K562 (cell line): ENCODE measurements around the gene TRIM31. TPM values are rescaled to one million over a fixed set of nuclear protein-coding genes. Genes with fewer than 3 reads are reported as not detected.

ENCODE experiments used
- ATAC-seq: fragments of 200-7000 bp; cut with Tn5 transposase; 3 replicates; pipeline ENCODE4 v1.9.1; 2020; ENCODE audit warnings: moderate library complexity
- BruUV-seq: library from RNA; stranded (reverse); fragments of 400-500 nt; replicated peaks from 2 replicates; lab custom pipeline; 2021; lab: Mats Ljungman, UMichigan
- CTCF ChIA-PET: fragments of 300-600 bp; formaldehyde crosslinking; extraction: SDS; loops from one replicate; lab custom pipeline; 2021; ENCODE audit warnings: low intra/inter-chr PET ratio; lab: Yijun Ruan, JAX
- POLR2A ChIA-PET: fragments of 300-600, 350-650 bp; sonication (Branson Sonifier 250); formaldehyde crosslinking; extraction: SDS; loops from one replicate; lab custom pipeline; 2021; ENCODE audit warnings: antibody characterized with exemption, inconsistent platforms; lab: Yijun Ruan, JAX
- DNase-seq, 4 experiments: peaks; one replicate each; pipeline versions ENCODE4 v3.0.0 to v3.0.0-alpha.2; 2011 to 2018; ENCODE audit warnings: low spot score in 3 of 4, mixed read lengths in 3 of 4; ENCODE audit errors: extremely low read depth in 1 of 4
- FAIRE-seq: peaks from 2 replicates; lab custom pipeline; 2011; peaks lifted over from hg19 to GRCh38; lab: Jason Lieb, UNC
- H2AFZ ChIP-seq: 2 replicates; pipeline ENCODE4 v1.6.0; 2011; ENCODE audit warnings: low read depth, low read length, control low read depth, inconsistent platforms
- H3K27ac ChIP-seq: fragments of 200-600 bp; 3 replicates; pipeline ENCODE4 v1.8.0; 2011; ENCODE audit warnings: low read depth, mild to moderate bottlenecking, control low read depth, inconsistent platforms, low read length, moderate library complexity, mixed read lengths; ENCODE audit errors: extremely low read depth
- H3K27me3 ChIP-seq, 2 experiments: fragments of 300-600 bp in 1 of 2; 2 replicates in 1 of 2; 3 replicates in 1 of 2; pipeline versions ENCODE4 v1.6.0 to v1.8.0; 2011; ENCODE audit warnings: inconsistent platforms in 2 of 2, low read length in 2 of 2, mild to moderate bottlenecking in 1 of 2, mixed read lengths in 1 of 2, moderate library complexity in 1 of 2; ENCODE audit not compliant: control insufficient read depth in 2 of 2, insufficient read depth in 2 of 2
- H3K36me3 ChIP-seq: fragments of 300-600 bp; 3 replicates; pipeline ENCODE4 v1.8.0; 2011; ENCODE audit warnings: mild to moderate bottlenecking, low read length, inconsistent platforms; ENCODE audit not compliant: control insufficient read depth, insufficient read depth
- H3K4me1 ChIP-seq, 2 experiments: fragments of 200-600 bp in 1 of 2; replicated peaks in 1 of 2; 2 replicates in 1 of 2; 3 replicates in 1 of 2; pipeline versions ENCODE4 v1.5.1 to v1.8.0; 2011; ENCODE audit warnings: inconsistent platforms in 2 of 2, low read length in 2 of 2, mild to moderate bottlenecking in 1 of 2, mixed read lengths in 1 of 2, moderate library complexity in 1 of 2; ENCODE audit not compliant: control insufficient read depth in 2 of 2, insufficient read depth in 2 of 2
- H3K4me2 ChIP-seq: 2 replicates; pipeline ENCODE4 v1.6.1; 2011; ENCODE audit warnings: low read length, control low read depth, inconsistent platforms, mixed read lengths; ENCODE audit not compliant: insufficient read depth
- H3K4me3 ChIP-seq: fragments of 200-600 bp; sonication (generic), shearing (Covaris generic); 2 replicates; pipeline ENCODE4 v1.5.1; 2016; ENCODE audit warnings: control low read depth, inconsistent platforms
- H3K79me2 ChIP-seq: fragments of 200-600 bp; 3 replicates; pipeline ENCODE4 v1.8.0; 2011; ENCODE audit warnings: low read length, inconsistent platforms; ENCODE audit not compliant: control insufficient read depth, insufficient read depth
- H3K9ac ChIP-seq, 2 experiments: 2 replicates each; pipeline versions ENCODE4 v1.6.0 to v1.6.1; 2011; ENCODE audit warnings: low read depth in 2 of 2, low read length in 2 of 2, control low read depth in 1 of 2, inconsistent platforms in 1 of 2, mild to moderate bottlenecking in 1 of 2, mixed read lengths in 1 of 2; ENCODE audit not compliant: insufficient read depth in 1 of 2
- H3K9me1 ChIP-seq: one replicate; pipeline ENCODE4 v1.6.0; 2011; ENCODE audit warnings: inconsistent platforms, mild to moderate bottlenecking, low read length, moderate library complexity; ENCODE audit not compliant: control insufficient read depth, insufficient read depth
- H3K9me3 ChIP-seq: replicated peaks from 2 replicates; pipeline ENCODE4 v1.5.1; 2011; ENCODE audit warnings: low read depth, low read length, inconsistent platforms; ENCODE audit not compliant: control insufficient read depth, insufficient read depth
- H4K20me1 ChIP-seq: replicated peaks from 2 replicates; pipeline ENCODE4 v1.6.1; 2011; ENCODE audit warnings: low read length, inconsistent platforms, mixed read lengths; ENCODE audit not compliant: control insufficient read depth, insufficient read depth
- BRCA1 ChIP-seq, 2 experiments: fragments of 450-650 bp in 1 of 2; sonication (generic) in 1 of 2; formaldehyde crosslinking in 1 of 2; IDR thresholded peaks; 2 replicates each; pipeline versions ENCODE4 v1.5.0 to v1.6.1; 2017 to 2020; ENCODE audit warnings: mild to moderate bottlenecking in 1 of 2, missing genetic modification reagents in 1 of 2
- CBX1 ChIP-seq: sonication (generic); IDR thresholded peaks from 2 replicates; pipeline ENCODE4 v1.6.1; 2016; ENCODE audit warnings: antibody characterized with exemption, low read depth, mild to moderate bottlenecking
- CHCHD3 ChIP-seq: fragments of 250-450 bp; sonication (Bioruptor Pico); IDR thresholded peaks from 2 replicates; pipeline ENCODE4 v2.1.2; 2022; ENCODE audit warnings: mild to moderate bottlenecking
- CREB1 ChIP-seq, 2 experiments: sonication (generic) in 1 of 2; formaldehyde crosslinking in 1 of 2; IDR thresholded peaks; 2 replicates each; pipeline versions ENCODE4 v1.6.1 to v1.8.0; 2012 to 2022; ENCODE audit warnings: inconsistent platforms in 1 of 2, mild to moderate bottlenecking in 1 of 2, missing genetic modification reagents in 1 of 2, moderate library complexity in 1 of 2
- DNMT1 ChIP-seq: fragments of 450-650 bp; IDR thresholded peaks from 2 replicates; pipeline ENCODE4 v1.6.1; 2016; ENCODE audit warnings: antibody characterized with exemption, mild to moderate bottlenecking
- ETV1 ChIP-seq: fragments of 450-650 bp; conservative IDR thresholded peaks from 2 replicates; pipeline ENCODE4 v1.6.1; 2016; ENCODE audit warnings: missing genetic modification characterization, control low read depth, low read depth, missing compliant biosample characterization
- FOXM1 ChIP-seq, 2 experiments: fragments of 450-650 bp in 1 of 2; sonication (generic) in 1 of 2; formaldehyde crosslinking in 1 of 2; IDR thresholded peaks; 2 replicates each; pipeline versions ENCODE4 v1.6.1 to v1.9.0; 2017 to 2022; ENCODE audit warnings: low read depth in 2 of 2, mild to moderate bottlenecking in 2 of 2, missing genetic modification reagents in 1 of 2, moderate library complexity in 1 of 2
- HOXB6 ChIP-seq: fragments of 250-450 bp; sonication (Bioruptor Pico); IDR thresholded peaks from 2 replicates; pipeline ENCODE4 v1.5.1; 2022; ENCODE audit warnings: mild to moderate bottlenecking, borderline replicate concordance
- MCM2 ChIP-seq: fragments of 450-650 bp; IDR thresholded peaks from 2 replicates; pipeline ENCODE4 v1.6.1; 2017; ENCODE audit warnings: low read depth, mild to moderate bottlenecking
- MCM7 ChIP-seq, 2 experiments: fragments of 450-650 bp; IDR thresholded peaks; 2 replicates each; pipeline ENCODE4 v1.6.1; 2016 to 2018
- NELFE ChIP-seq: IDR thresholded peaks from 2 replicates; pipeline ENCODE4 v1.6.1; 2011; ENCODE audit warnings: mild to moderate bottlenecking; ENCODE audit not compliant: insufficient read depth, insufficient read length
- RBM22 ChIP-seq: fragments of 200-400 bp; formaldehyde crosslinking; IDR thresholded peaks from 2 replicates; pipeline ENCODE4 v1.6.1; 2018; ENCODE audit warnings: low read length, low read depth; ENCODE audit not compliant: poor library complexity, severe bottlenecking
- SMAD2 ChIP-seq: fragments of 150-350 bp; IDR thresholded peaks from 2 replicates; pipeline ENCODE4 v1.6.1; 2014; ENCODE audit warnings: low read depth, mild to moderate bottlenecking, low read length
- SRF ChIP-seq, 2 experiments: fragments of 250-450, 450-650 bp in 1 of 2; sonication (Bioruptor Pico) in 1 of 2; sonication (generic) in 1 of 2; formaldehyde crosslinking; IDR thresholded peaks; 2 replicates each; pipeline versions ENCODE4 v1.5.0 to v1.5.1; 2020 to 2022; ENCODE audit warnings: mild to moderate bottlenecking in 1 of 2, missing genetic modification reagents in 1 of 2
- TEAD2 ChIP-seq: fragments of 450-650 bp; IDR thresholded peaks from 2 replicates; pipeline ENCODE4 v1.6.1; 2016; ENCODE audit warnings: missing genetic modification characterization, control low read depth, missing compliant biosample characterization
- ZNF408 ChIP-seq: fragments of 250-450 bp; sonication (Bioruptor Pico); IDR thresholded peaks from 2 replicates; pipeline ENCODE4 v1.4.0; 2020; ENCODE audit warnings: low read depth, mild to moderate bottlenecking, moderate library complexity
- ZNF589 ChIP-seq: fragments of 200-800 bp; sonication (Bioruptor generic); IDR thresholded peaks from 2 replicates; pipeline ENCODE4 v1.6.1; 2016; ENCODE audit warnings: low read depth, missing genetic modification characterization, missing compliant biosample characterization
- ZNF780A ChIP-seq: fragments of 250-450 bp; sonication (Bioruptor Pico); IDR thresholded peaks from 2 replicates; pipeline ENCODE4 v1.5.0; 2021; ENCODE audit warnings: mild to moderate bottlenecking
- WGBS: fragments of 100-300 bp; shearing (Covaris generic); methylation state at CpG from one replicate; pipeline ENCODE4 v1.1.6; 2016; ENCODE audit warnings: low coverage, mixed read lengths; ENCODE audit not compliant: insufficient coverage; ENCODE audit errors: missing lambda C conversion rate; 5-methylcytosine and 5-hydroxymethylcytosine counted together
- in situ Hi-C: fragments of 300-500 bp; cut with MboI; formaldehyde crosslinking; loops from 4 replicates; pipeline ENCODE4 v1.15.0; 2018; ENCODE audit warnings: inconsistent platforms, mixed read lengths
- intact Hi-C: fragments of 100-400 bp; cut with micrococcal nuclease; formaldehyde crosslinking; loops from 2 replicates; pipeline ENCODE4 v1.14.2; 2022
- polyA plus RNA-seq, 8 experiments: library from polyadenylated mRNA; depleted of rRNA in 4 of 8; stranded (reverse) in 5 of 8; unstranded in 3 of 8; fragments of >200 nt; fragmentation: Nextera tagmentation in 2 of 8; fragmentation: Illumina TruSeq in 1 of 8; extraction: Ambion mirVana in 2 of 8; extraction: Trizol in 1 of 8; gene quantifications; 2 replicates each; pipeline versions ENCODE4 v1.2.1 to v1.2.3, GENCODE V29; 2011 to 2014; ENCODE audit warnings: inconsistent platforms in 1 of 8, missing spikeins in 1 of 8
- total RNA-seq, 7 experiments: library from RNA; depleted of rRNA in 6 of 7; stranded (reverse); fragments of >200 nt in 6 of 7; fragmentation: Illumina TruSeq in 2 of 7; extraction: Trizol in 2 of 7; gene quantifications; 2 replicates each; pipeline versions ENCODE4 v1.2.1 to v1.2.3, GENCODE V29; 2011 to 2021; ENCODE audit warnings: low replicate concordance in 1 of 7
- TF ChIP-seq, protein P1 (sequence below): fragments of 450-650 bp; formaldehyde crosslinking; IDR thresholded peaks from 2 replicates; pipeline ENCODE4 v1.4.0; 2020; ENCODE audit warnings: mild to moderate bottlenecking, moderate library complexity
- TF ChIP-seq, protein P2 (sequence below): sonication (generic); formaldehyde crosslinking; IDR thresholded peaks from 2 replicates; pipeline ENCODE4 v1.8.1; 2022; ENCODE audit warnings: missing genetic modification reagents

Gene TRIM31
- total and polyA plus RNA-seq, 9 of the 15 experiments (the other 6 are each of a cell fraction or from before 2014, with no cell fraction given): not detected

DNA sequence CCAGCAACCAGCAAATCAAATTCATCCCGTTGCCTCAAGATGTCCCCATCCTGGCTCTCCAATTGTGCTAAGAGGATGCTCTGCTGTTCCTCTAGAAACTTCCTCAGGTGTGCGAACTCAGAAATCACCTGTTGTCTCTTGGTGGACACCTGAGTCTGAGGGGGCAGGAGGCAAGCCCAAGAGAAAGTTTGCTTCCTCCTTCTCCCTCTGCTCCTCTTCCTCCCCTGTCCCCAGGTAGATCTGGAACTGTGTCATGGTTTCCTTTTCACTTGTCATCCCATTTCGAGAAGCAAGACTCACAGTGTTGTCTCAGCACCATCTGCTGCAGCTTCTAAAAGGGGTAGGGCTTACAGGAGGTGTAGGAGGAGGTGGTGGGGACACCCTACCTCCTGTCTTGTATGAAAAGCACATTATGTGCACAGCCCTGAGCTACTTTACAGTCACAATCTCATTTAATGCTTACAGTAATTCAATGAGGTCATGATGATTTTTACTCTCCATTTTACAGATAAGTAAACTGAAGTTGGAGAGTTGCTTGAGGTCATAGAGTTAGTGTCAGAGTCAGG, 45.7 kb upstream of the TRIM31 start (continued):
- TF ChIP-seq, protein P1, sequence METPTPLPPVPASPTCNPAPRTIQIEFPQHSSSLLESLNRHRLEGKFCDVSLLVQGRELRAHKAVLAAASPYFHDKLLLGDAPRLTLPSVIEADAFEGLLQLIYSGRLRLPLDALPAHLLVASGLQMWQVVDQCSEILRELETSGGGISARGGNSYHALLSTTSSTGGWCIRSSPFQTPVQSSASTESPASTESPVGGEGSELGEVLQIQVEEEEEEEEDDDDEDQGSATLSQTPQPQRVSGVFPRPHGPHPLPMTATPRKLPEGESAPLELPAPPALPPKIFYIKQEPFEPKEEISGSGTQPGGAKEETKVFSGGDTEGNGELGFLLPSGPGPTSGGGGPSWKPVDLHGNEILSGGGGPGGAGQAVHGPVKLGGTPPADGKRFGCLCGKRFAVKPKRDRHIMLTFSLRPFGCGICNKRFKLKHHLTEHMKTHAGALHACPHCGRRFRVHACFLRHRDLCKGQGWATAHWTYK (CRISPR knock-in tag): no peak
- no peak for TF ChIP-seq TEAD2 (tag)
- no peak for TF ChIP-seq RBM22
- TF ChIP-seq ZNF589: no peak
- no peak for TF ChIP-seq MCM2
- TF ChIP-seq CBX1: no peak
- TF ChIP-seq ETV1: no peak
- no peak for TF ChIP-seq CHCHD3 (CRISPR knock-in tag)

DNA sequence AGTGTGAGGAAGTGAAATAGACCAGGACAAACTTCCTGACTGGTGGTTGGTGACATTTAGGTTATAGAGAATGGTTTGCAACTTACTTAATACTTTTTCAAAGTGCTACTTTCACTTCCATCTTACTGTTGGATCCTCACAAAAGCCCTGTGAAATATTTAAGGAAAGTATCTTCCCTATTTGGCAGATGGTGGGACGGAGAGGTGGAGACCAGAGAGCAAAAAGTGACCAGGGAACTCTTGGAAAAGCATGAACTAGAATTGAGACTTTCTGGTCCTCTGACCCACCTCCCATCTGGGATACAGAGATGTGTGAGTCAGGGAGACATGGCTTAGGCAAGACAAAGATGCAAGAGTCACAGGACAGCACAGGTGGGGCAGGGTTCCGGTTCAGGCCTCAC, 45.1 kb upstream of the TRIM31 start:
- Histone ChIP-seq H3K27me3 (peaks cover 2 to 32% of the 10 kb centered on the region in 2 experiments; a peak in 3 of 5 replicates), H3K4me1 (peaks cover 9 to 13% of the 10 kb centered on the region in 2 experiments; a peak in 4 of 5 replicates), H3K27ac (no peak overlapping the region), H3K9me1 (no peaks in the 10 kb centered on the region), H3K4me3 (no peak overlapping the region), H4K20me1 (no peaks in the 10 kb centered on the region), H3K9ac (no peak overlapping the region), H3K9me3 (no peaks in the 10 kb centered on the region), H3K4me2 (no peak overlapping the region), H2AFZ (no peak overlapping the region), H3K36me3 (no peaks in the 10 kb centered on the region), H3K79me2 (no peaks in the 10 kb centered on the region)
- TF ChIP-seq, protein P2, sequence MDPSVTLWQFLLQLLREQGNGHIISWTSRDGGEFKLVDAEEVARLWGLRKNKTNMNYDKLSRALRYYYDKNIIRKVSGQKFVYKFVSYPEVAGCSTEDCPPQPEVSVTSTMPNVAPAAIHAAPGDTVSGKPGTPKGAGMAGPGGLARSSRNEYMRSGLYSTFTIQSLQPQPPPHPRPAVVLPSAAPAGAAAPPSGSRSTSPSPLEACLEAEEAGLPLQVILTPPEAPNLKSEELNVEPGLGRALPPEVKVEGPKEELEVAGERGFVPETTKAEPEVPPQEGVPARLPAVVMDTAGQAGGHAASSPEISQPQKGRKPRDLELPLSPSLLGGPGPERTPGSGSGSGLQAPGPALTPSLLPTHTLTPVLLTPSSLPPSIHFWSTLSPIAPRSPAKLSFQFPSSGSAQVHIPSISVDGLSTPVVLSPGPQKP (CRISPR knock-in tag): no peak
- TF ChIP-seq FOXM1 (IDR thresholded peaks at IDR 0.05; ENCODE audit: low read depth) (no peak), FOXM1 (CRISPR knock-in tag; IDR thresholded peaks at IDR 0.05; ENCODE audit: low read depth) (no peak), NELFE (no peak), ZNF408 (no peak), HOXB6 (CRISPR knock-in tag) (no peak), ZNF780A (CRISPR knock-in tag) (no peak), MCM7 (IDR thresholded peaks at IDR 0.05) (no peak), SRF (CRISPR knock-in tag; IDR thresholded peaks at IDR 0.05) (no peak), BRCA1 (IDR thresholded peaks at IDR 0.05) (no peak), BRCA1 (CRISPR knock-in tag; IDR thresholded peaks at IDR 0.05) (no peak), SMAD2 (no peak), DNMT1 (no peak), CREB1 (IDR thresholded peaks at IDR 0.05) (no peak), CREB1 (CRISPR knock-in tag; IDR thresholded peaks at IDR 0.05) (no peak)
- in situ Hi-C loops (no loop called here), intact Hi-C loops (no loop called here)
- CTCF ChIA-PET: no interaction called here
- BruUV-seq: no TSS peak
- FAIRE-seq: no peak
- 8% methylated on average over 2 of the region's 2 CpGs for WGBS
- no peak for ATAC-seq
- DNase-seq: no peak
- POLR2A ChIA-PET: interaction anchor here (0.7 kb wide), 1 partner anchor 61 kb away, joined by 3 read pairs; no protein-coding TSS in a partner anchor
